Measurements from ENCODE around the gene USP14.

GRCh38 chr18:211582-211981 is 53.2 kb downstream of the USP14 start:
- TF ChIP-seq CTCF (IDR thresholded peaks at IDR 0.05; ENCODE audit: control extremely low read depth in 1 of 3, insufficient read depth in 1 of 3, low read depth in 1 of 3, low read length in 3 of 3): no peak
- no peak for TF ChIP-seq EP300 (IDR thresholded peaks at IDR 0.05; ENCODE audit: borderline replicate concordance in 1 of 2, low read depth in 2 of 2, low read length in 2 of 2)
- no peak for TF ChIP-seq CREB1 (IDR thresholded peaks at IDR 0.05)
- no peak for TF ChIP-seq KDM1A (IDR thresholded peaks at IDR 0.05; ENCODE audit: borderline replicate concordance, low read length)
- TF ChIP-seq POLR2AphosphoS5 (IDR thresholded peaks at IDR 0.05; ENCODE audit: low read depth, low read length): no peak
- TF ChIP-seq MAFK (IDR thresholded peaks at IDR 0.05; ENCODE audit: low read depth, low read length): no peak
- TF ChIP-seq SP1 (IDR thresholded peaks at IDR 0.05; ENCODE audit: low read depth, low read length): no peak
- no peak for TF ChIP-seq HDAC6 (IDR thresholded peaks at IDR 0.05; ENCODE audit: low read depth, low read length)
- no peak for TF ChIP-seq RFX5 (IDR thresholded peaks at IDR 0.05; ENCODE audit: borderline replicate concordance, low read depth, low read length)
- no peak for TF ChIP-seq PHF8 (conservative IDR thresholded peaks at IDR 0.05; ENCODE audit: low read depth, low read length)
